Activated gamma-delta T cell treated with Interleukin-2 at 50 U/mL for 16 hours (primary cell): ENCODE results near the gene HOXD1.
A peak's percentile ranks its signal among the peaks of the same experiment; 100 is the strongest.

Experiments used
- DNase-seq: peaks from one replicate; pipeline ENCODE4 v3.0.0-alpha.2; 2020

The HOXD1 gene

GRCh38 chr2:176187899-176188773 is at the start of gene HOXD1:
TSS of gene HOXD1 (plus strand) at chr2:176188668. CDS start at chr2:176188802, 134 bp downstream.
- no peak for DNase-seq

GRCh38 chr2:176138923-176139660 is 49.4 kb upstream of the HOXD1 start:
- no peak for DNase-seq

- DNase-seq = no peak
These were observed 48.6 kb upstream of the HOXD1 start for GRCh38 chr2:176139661-176140512.

- peak; percentile 46 for DNase-seq
These were observed 47.8 kb upstream of the HOXD1 start for GRCh38 chr2:176140513-176141317.

- no peak for DNase-seq
These were observed 46.2 kb upstream of the HOXD1 start for GRCh38 chr2:176142281-176142680.

- no peak for DNase-seq
These were observed 43.1 kb upstream of the HOXD1 start for GRCh38 chr2:176145085-176145969.

- no peak for DNase-seq
These were observed 42.4 kb upstream of the HOXD1 start for GRCh38 chr2:176146101-176146500.

GRCh38 chr2:176146645-176147044 is 41.8 kb upstream of the HOXD1 start:
- no peak for DNase-seq

GRCh38 chr2:176147210-176147799 is 41.2 kb upstream of the HOXD1 start:
- no peak for DNase-seq

GRCh38 chr2:176147800-176148496 is 40.5 kb upstream of the HOXD1 start:
- DNase-seq = no peak

- DNase-seq = no peak
These were observed 39.6 kb upstream of the HOXD1 start for GRCh38 chr2:176148751-176149421.

GRCh38 chr2:176149481-176149938 is 39.0 kb upstream of the HOXD1 start:
- DNase-seq = no peak

GRCh38 chr2:176149939-176150583 is 38.4 kb upstream of the HOXD1 start:
- no peak for DNase-seq

GRCh38 chr2:176150584-176151441 is 37.7 kb upstream of the HOXD1 start:
- DNase-seq = no peak

- no peak for DNase-seq
These were observed 36.8 kb upstream of the HOXD1 start, which contains the start of gene HOXD4 for GRCh38 chr2:176151442-176152287. TSS of gene HOXD4 (plus strand) at chr2:176151550. CDS start at chr2:176151634, 84 bp downstream.

GRCh38 chr2:176152350-176153181 is 35.9 kb upstream of the HOXD1 start:
- no peak for DNase-seq
